SHP77 treated with DMSO at 0.1 percent for 48 hours (cell line): Measurements from ENCODE around the gene NSD1.

Experiments used
- DNase-seq: peaks from one replicate; lab custom pipeline; 2025; lab: John Stamatoyannopoulos, UW

Gene NSD1

DNA sequence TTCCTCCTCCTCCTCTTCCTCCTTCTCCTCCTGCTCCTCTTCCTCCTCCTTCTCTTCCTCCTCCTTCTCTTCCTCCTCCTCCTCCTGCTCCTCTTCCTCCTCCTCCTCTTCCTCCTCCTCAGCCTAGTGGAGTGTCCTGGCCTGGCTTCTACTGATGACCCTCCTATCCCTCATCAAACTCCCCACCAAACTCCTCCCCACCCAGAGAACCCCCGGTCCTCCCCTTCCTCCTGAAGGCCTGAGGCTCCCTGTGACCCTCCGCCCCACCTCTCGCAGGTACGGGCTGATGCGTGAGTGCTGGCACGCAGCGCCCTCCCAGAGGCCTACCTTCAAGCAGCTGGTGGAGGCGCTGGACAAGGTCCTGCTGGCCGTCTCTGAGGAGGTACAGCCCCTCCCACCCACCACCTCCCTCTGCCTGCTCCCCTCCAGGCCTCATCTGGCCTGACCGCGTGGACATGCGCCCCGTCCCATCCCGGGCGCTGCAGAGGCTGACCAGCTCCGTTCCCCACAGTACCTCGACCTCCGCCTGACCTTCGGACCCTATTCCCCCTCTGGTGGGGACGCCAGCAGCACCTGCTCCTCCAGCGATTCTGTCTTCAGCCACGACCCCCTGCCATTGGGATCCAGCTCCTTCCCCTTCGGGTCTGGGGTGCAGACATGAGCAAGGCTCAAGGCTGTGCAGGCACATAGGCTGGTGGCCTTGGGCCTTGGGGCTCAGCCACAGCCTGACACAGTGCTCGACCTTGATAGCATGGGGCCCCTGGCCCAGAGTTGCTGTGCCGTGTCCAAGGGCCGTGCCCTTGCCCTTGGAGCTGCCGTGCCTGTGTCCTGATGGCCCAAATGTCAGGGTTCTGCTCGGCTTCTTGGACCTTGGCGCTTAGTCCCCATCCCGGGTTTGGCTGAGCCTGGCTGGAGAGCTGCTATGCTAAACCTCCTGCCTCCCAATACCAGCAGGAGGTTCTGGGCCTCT lies 36.3 kb upstream of the NSD1 start:
- DNase-seq = no peak

DNA sequence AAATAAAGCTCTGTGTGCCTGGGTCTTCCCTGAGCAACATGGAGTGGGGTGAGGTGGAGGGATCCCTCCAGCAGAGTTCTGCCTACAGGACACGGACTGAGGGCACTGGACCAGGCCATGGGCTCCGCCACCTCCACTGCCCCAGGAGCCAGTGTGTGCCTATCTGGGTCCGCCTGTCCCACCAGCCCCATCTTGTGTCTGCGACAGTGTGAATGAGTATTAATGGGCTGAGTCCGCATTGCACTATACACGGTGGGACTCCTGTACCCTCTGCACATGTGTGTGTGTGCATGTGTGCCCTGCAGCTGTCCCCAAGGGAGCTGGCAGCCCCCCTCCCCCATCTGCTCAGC lies 35.5 kb upstream of the NSD1 start:
- no peak for DNase-seq

DNA sequence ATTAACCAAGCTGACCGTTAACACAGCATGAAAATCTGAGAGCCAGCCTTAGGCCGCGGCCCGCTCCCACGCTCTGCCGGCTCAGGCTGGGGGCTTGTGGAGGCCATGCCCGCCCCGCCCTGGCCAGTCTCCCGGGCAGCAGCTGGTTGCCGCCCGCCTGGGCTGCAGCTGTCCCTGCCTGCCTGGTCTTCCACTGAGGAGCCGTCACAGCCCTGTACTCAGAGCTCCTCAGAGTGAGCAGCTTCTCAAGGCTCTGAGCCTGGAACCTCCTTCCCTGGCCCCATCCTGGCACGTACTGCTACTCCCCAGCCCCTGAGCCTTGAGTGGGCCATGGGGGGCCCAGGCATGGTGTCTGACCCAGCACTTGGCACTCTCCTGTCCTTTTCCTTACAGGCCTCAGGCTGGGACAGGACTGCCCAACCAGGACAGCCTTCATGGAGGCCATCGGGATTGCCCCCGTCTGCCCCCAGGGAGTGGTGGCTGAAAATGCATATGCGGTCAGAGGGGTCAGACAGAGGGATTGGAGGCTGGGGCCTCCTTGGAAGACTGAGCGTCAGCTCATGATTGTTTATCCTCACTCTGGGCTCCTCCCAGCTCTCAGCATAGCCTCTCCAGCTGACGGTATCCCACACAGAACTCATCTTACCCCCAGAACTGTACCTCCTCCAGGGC lies 35.0 kb upstream of the NSD1 start:
- DNase-seq = peak; percentile 18

DNA sequence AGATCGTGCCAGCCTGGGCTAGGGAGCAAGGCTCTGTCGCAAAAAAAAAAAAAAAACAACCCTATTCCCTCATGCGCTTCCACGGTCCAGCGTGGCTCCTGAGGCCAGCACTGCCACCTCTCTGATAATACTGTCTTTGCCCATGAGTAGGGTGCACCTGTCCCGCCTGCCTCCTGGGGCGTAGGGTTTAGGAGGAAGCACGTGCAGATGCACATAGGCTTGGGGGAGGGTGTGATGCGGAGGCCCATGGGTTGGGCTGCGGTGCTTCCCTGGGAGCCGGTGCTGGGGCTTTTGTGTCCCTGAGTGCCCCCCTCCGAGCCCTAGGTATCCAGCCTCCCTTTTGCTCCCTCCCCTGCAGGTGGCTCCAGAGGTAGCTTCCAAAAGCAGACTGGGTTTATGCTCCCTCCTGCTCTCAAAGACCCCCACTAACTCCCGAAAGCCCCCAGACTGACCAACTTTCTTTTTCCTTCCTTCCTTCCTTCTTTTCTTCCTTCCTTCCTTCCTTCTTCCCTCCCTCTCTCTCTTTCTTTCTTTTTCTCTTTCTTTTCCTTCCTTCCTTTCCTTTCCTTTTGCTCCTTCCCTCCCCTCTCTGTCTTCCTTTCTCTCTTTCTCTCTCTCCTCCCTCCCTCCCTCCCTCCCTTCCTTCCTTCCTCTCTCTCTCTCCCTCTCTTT lies 34.0 kb upstream of the NSD1 start:
- DNase-seq = no peak

DNA sequence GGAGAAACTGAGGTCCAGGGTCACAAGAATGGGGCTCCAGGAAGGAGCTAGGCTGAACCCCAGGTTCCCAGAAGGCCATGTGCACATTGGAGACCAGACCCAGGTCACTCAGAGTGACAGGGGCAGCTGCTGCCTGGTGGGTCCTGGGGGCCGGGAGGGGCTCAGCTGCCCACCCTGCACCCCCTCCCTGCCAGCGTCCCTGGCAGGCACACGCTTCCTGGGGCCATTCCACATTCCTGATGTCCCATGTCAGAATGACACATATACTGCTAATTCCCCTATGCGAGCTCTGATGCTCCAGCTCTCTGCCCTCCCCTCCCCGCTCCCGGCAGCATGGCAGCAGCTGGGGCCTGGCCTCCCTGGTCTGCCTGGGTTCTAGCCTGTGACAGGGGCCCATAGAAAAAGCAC lies 32.9 kb upstream of the NSD1 start:
- DNase-seq = no peak

DNA sequence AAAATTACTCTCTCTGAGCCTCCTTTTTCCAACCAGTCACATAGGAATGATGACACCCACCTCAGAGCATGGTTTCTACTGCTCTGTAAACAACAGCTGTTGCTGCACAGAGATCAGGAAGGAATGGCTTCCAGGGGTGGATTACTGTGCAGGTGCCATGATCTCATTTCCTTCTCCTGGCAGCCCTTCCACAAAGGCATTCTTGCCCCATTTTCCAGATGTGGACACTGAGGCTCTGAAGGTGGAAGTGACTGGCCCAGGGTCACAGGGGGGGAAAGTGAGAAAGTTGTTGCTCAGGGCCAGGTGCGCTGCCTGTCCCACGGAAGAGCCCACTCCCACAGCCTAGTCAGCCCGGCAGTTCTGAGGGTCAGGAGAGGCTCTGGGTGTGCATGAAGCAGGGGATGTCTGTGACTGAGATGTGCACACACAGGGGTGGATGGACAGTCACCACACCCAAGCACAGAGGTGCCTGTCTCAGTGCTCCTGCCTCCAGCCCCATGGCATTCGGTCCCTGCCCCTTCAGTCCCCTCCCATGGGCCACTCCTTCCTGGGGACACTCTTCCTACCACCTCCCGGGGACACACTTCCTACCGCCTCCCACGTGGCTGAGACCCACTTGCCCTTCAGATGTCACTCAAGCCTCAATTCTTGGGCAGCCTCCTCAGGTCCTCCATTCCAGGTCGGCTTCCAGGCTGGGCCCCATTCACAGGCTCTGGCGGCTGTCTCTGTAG lies 29.9 kb upstream of the NSD1 start:
- DNase-seq = peak; percentile 4

DNA sequence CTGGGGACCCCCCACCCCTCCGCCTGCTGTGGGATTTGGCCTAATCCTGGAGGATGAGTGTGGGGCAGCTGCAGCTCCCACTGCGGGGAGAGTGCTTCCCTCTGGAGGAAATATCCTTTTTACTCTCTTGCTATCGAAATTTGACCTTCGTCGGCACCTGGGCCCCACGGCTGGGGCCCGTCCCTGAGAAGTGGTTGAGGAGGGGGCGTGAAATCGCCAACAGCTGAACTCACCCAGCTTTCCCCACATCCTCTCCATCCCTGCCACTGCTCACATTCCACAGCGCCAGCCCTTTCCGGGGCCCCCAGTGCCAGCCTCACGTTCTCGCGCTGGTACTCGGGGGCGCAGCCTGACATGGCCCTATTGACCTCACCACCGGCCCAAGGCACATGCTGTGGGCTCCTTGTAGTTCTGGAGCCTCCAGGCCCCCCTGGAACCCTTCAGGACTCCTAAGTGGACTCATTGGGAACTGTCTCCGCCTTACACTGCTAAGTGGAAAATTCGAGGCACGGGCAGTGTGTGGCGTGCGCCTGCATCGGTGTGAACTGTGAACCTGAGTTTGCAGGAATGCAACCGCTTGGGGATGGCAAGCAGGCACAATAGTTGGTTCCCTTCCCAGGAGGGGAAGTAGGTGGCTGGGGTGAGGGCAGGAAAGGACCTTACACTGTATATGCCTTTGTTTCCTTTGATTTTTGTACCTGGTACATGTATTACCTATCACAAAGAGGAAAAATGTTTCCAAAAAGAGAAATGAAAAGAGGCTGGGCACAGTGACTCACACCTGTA lies 27.7 kb upstream of the NSD1 start:
- DNase-seq = no peak

DNA sequence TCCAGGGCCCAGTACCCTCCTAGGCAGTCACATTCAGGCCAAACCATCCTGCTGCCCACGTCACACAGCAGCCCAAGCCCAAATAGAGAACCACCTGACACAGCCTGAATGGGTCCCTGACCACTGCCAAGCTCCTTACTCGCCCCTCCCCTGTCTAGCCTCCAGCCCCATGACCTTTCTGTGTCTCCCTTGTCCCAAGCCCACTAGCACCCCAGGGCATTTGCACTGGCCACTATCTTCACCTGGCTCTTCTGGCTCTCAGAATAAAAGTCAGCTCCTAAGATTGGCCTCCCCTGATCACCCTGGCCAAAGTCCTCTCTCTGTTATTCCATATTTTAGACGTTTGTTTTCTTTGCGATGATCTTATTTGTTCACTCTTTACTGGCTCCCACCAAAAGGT lies 26.4 kb upstream of the NSD1 start:
- DNase-seq = no peak

DNA sequence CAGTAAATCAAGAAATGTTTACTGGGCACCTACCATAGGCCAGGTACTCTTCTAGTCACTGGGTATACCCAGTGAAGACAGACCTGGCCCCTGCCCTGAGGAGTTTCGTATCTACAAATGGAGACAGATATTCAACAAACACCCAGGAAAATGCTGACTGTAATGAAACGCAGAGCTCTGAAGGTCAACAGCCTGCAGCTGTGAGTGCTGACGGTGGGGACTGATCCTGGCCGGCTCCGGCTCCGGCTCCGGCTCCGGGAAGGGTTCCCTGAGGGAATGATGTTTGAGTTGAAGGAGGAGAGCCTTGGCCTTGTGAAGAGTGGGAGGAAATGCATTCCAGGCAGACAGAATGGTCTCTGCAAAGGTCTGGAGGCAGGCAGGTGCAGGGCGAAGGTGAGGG lies 23.8 kb upstream of the NSD1 start:
- no peak for DNase-seq

DNA sequence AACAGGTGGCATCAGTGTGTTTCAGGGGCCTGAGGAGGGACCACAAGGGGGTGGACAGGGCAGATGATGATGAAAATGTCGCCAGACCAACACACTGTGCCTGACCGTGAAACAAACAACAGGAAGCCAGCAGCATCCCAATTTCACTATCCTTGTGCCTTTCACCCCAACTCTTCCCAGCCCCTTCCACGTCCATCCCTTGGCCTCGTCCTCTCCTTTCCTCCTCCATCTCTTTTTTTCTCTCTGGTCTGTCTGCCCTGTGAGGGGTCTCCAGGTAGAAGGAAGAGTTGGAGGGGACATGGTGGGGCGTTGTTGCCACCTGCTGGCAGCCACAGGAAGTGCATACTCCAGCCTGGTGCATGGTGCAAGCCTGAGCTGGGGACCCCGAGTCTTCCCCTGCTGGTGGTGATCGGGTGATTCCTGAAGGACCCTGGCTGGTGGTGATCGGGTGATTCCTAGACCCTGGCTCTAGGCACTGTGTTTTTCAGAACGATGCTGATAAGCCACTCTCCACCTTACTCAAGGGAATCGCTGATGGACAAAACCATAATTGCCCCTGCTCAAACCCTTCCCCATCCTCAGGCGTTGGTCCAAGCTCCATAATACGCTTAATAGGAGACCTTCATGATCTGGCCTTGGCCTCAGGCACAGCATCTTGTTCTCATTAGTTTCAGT lies 21.7 kb upstream of the NSD1 start:
- DNase-seq = peak; percentile 30

DNA sequence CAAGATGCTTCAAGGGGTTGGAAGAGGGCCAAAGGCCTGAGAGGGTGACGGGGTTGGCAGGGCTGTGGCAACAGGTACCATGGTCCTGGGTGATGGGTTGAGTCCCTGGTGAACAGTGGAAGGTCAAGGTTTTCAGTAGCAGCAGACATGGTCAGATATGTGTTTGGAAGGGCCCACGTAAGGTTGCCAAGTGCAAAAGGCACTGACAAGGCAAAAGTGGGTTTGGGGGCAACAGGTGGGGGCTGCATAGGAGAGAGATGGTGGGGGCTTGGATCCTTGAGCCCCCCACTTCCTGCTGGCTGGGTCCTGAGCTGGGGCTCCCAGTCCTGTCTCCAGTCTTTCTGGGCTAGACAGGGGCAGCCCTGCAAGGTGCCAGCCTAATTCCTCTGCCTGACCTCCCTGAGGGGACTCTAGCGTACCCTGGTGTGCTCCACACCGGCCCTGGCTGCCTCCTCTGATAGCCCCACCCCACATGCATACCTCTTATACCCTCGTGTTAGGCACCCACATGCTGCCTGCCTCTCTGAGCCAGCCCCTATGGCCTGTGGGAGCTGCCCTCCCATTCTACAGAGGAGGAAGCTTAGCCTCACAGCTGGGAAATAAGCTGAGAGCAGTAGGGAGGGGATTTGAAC lies 20.9 kb upstream of the NSD1 start:
- DNase-seq = no peak

DNA sequence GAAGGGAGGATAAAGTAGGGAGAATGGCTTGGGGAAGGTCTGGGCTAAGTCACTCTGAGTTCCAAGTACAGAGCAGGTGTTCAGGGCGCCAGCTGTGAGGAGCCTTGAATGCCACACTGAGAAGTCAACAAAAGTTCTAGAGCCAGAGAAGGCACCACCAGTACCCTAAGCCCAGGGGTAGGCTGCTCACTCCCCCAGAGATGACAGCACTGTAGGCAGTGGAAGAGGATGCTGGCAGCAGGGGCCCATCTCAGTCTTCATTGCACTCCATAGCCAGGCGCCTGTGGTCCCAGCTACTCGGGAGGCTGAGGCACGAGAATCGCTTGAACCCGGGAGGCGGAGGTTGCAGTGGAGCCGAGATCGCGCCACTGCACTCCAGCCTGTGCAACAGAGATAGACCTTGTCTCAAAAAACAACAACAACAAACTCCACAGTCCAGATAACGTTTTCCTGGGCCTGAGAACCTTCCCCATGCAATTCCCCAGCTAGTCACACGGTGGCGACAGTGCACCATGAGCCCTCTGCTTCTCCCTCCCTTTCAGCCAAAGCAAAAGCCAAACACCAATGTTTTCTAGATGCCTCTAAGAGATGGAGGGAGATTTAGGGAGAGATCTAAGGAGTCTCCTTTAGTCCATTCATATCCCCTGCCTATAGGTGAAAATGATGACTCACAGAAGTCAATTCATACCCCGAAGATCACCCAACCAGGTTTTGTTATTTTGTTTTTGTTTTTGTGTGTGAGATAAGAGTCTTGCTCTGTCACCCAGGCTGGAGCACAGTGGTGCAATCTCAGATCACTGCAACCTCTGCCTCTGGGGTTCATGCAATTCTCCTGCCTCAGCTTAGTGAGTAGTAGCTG lies 19.8 kb upstream of the NSD1 start:
- DNase-seq = peak; percentile 8

DNA sequence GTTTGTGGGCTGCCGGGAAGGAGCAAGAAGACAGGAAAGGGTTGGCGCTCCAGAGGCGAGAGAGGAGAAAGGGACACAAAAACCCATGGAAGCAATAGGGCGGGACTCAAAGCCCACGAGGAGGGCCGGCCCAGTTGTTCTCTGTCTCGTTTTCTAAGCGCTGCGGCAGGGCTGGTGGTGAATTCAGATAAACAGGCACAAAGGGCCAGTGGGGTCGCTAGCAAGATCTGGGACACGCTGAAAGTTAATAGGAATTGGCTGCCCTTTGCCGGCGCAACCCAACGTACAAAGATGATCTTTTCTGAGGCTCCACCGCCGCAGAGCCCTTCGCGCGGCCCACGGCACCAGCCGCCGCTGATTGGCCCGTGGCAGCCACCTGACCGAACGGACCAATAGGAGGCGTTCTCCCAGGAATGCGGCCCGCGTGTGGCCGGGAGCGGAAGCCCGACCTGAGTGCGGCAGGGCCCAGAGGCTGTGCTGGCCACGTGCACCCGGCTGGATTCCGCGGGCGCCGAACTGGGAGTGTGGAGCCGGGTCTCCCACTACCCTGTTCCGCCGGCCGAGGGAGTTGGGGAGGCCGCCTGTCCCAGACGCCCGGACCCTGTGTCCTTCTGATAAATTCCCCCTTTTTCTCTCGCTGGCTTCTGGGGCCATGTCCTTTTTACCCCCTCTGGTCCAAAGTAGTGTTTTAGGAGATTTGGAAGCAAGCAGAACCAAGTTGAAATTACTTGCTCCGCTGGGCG lies 16.8 kb upstream of the NSD1 start:
- no peak for DNase-seq

DNA sequence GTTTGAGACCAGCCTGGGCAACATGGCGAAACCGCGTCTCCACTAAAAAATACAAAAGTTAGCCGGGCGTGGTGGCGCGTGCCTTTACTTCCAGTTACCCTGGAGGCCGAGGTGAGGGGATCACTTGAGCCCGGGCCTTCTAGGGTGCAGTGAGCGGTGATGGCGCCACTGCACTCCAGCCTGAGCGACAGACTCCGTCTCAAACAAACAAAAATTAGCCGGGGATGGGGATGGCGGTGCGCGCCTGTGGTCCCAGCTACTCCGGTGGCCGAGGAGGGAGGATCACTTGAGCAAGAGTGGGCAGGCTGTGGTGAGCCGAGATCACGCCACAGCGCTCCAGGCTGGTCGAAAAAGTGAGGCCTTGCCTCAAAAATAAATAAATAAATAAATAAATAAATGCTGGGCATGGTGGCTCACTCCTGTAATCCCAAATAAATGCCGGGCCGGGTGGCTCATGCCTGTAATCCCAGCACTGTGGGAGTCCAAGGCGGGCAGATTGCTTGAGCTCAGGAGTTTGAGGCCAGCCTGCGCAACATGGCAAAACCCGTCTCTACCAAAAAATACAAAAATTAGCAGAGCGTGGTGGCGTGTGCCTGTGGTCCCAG lies 16.0 kb upstream of the NSD1 start:
- DNase-seq = no peak

DNA sequence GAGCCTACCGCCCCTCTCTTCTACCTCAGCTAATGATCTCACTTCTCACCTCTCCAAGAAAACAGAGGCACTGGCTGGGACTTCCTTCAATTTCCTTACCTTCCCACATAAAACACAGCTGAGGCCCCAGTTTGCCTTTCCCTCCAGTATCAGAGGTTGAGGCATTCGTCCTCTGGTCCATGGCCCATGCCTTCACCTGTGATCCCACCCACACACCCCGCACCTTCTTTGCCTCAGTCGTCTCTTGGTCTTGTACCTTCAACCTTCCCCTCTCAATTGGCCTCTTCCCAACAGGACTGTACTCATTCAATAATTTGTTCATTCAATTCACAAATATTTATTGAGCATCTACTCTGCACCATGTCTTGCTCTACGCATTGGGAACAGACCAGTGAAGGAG lies 11.0 kb upstream of the NSD1 start:
- no peak for DNase-seq

DNA sequence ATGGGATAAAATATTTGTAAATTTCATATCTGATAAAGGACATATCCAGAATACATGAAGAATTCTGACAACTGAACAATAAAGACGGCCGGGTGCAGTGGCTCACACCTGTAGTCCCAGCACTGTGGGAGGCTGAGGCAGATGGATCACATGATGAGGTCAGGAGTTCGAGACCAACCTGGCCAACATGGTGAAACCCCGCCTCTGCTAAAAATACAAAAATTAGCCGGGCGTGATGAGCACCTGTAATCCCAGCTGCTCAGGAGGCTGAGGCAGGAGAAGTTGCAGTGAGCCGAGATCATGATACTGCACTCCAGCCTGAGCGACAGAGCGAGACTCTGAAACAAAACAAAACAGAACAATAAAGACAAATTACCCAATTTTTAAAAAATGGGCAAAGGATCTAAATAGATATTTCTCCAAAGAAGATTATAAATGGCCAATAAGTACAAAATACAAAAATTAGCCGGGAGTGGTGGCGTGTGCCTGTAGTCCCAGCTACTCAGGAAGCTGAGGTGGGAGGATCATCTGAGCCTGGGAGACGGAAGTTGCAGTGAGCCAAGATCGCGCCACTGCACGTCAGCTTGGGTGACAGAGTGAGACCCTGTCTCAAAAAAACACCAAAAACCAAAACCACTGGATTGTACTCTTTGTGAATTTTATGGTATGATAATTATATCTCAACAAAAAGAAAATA lies 9.6 kb upstream of the NSD1 start:
- DNase-seq = no peak

DNA sequence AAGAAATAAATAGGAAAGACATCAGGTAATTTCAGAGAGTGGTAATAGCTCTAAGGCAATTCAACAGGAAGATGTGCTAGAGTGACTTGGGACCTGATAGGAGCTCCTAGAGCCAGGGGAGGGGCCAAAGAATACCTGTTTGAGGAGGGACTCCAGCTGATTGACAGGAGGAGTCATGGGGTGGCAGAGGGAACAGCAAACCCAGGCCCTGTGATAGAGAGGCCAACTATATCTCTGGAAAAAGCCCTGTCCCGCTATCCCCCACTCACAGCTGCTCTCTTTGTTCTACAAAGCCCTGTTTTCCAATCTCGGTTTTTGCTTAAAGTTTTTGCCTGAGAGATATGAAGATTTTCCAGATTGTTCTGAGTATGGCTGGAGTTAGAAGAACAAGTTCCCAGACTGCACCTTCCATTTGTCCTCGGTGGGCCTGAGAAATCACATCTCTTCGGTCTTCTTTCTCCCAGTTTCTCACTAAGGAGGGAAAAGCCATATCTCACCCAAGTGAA lies 9.0 kb upstream of the NSD1 start:
- DNase-seq = no peak
